Measurements from ENCODE around the gene CATSPER3.

The CATSPER3 gene

GRCh38 chr5:135009736-135010501 is 42.2 kb downstream of the CATSPER3 start:
- no peak for DNase-seq (ENCODE audit: low read depth, low spot score)
- H3K27ac ChIP-seq = no peak overlapping the region

DNA sequence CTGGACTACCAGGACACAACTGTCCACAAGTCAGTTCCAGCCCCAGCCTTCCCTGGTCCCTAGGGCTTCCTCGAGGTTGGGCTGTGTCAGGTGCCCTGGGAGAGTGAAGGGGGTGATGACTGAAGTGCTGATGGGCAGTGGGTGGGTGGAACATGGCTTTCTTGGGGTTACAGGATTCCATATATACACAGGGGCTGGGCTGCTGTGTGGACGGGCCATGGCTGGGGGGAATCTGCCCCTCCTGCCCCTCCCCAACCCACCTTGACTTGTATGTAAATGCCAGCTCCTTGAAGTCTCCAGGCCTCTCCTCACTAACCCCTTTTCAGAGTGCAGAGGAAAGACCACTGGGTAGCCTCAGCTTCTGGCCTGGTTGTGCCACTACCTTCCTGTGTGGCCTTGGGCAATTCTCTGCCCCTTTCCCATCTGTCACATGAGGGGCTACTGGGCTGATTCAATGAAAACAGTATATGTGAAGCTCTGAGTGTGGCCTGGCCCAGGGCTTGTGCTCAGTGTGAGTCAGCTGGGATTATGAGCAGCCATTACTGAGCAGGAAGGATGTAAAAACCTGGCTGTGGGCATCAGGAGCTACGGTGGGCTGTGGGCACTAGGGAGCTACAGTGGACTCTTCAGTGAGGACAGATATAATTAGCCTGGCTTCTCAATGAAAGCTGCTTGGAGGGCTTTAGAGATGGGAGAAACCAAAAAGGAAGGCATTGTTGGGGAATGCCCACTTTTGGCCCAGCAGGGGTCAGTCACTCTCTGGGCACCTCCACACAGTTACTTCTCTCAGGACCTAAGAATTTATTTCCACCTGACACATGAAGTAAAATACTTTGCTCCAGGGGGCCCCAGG is 43.0 kb downstream of the CATSPER3 start:
- no peak overlapping the region for H3K27ac ChIP-seq
- no peak for DNase-seq (ENCODE audit: low read depth, low spot score)

GRCh38 chr5:135011355-135012032 is 43.8 kb downstream of the CATSPER3 start:
- H3K27ac ChIP-seq = no peak overlapping the region
- DNase-seq (ENCODE audit: low read depth, low spot score) = no peak

GRCh38 chr5:135012033-135012588 is 44.4 kb downstream of the CATSPER3 start:
- H3K27ac ChIP-seq = no peak overlapping the region
- DNase-seq (ENCODE audit: low read depth, low spot score) = no peak

DNA sequence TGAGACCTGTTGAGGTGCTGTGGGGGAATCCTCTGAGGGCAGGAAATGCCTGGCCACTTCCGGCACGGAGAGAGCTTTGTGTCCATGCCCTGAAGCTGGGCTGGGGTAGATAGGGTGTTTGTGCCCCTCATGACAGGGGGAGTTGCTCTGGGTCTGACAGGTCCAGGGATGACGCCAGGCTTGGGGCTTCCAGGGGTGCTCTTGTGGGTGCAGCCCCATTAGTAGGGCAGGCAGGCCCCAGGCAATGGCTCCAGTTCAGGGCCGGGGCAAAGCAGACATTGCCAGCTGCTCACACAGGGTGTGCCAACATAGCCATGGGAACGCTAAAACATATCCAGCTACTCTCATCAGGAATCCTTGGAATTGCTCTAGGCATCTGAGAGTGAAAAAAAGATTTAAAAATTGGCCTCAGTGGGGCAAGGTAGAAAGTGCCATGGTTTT is 45.3 kb downstream of the CATSPER3 start:
- DNase-seq (ENCODE audit: low read depth, low spot score) = no peak
- no peak overlapping the region for H3K27ac ChIP-seq

GRCh38 chr5:135013445-135013844 is 45.7 kb downstream of the CATSPER3 start:
- DNase-seq (ENCODE audit: low read depth, low spot score) = no peak
- H3K27ac ChIP-seq = no peak overlapping the region

GRCh38 chr5:135013947-135014570 is 46.4 kb downstream of the CATSPER3 start:
- H3K27ac ChIP-seq = no peak overlapping the region
- no peak for DNase-seq (ENCODE audit: low read depth, low spot score)

DNA sequence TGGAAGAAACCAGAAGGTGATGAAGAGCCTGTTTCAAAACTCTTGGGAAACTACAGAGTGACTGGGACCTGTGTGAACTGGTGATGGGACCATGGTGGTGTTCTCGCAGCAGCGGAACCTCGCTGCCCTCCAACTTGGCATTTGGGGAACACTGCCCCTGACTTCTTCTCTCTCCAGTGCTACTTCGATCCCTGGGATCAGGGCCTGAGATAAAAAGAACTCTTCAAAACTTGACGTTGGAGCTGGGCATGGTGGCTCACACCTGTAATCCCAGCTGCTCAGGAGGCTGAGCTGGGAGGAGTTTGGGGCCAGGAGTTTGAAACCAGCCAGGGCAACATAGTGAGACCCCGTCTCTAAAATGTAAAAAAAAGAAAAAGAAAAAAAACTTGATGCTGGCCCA is 48.2 kb downstream of the CATSPER3 start:
- no peak for DNase-seq (ENCODE audit: low read depth, low spot score)
- H3K27ac ChIP-seq = no peak overlapping the region

- DNase-seq (ENCODE audit: low read depth, low spot score) = no peak
Observed at GRCh38 chr5:135016861-135017290, 49.2 kb downstream of the CATSPER3 start.

GRCh38 chr5:135018457-135018856 is 50.8 kb downstream of the CATSPER3 start:
- no peak overlapping the region for H3K27ac ChIP-seq
- DNase-seq (ENCODE audit: low read depth, low spot score) = no peak

More at GRCh38 chr5:135016861-135017290, 49.2 kb downstream of the CATSPER3 start:
- no peak overlapping the region for H3K27ac ChIP-seq

GRCh38 chr5:135019314-135019713 is 51.6 kb downstream of the CATSPER3 start:
- no peak overlapping the region for H3K27ac ChIP-seq
- no peak for DNase-seq (ENCODE audit: low read depth, low spot score)

DNA sequence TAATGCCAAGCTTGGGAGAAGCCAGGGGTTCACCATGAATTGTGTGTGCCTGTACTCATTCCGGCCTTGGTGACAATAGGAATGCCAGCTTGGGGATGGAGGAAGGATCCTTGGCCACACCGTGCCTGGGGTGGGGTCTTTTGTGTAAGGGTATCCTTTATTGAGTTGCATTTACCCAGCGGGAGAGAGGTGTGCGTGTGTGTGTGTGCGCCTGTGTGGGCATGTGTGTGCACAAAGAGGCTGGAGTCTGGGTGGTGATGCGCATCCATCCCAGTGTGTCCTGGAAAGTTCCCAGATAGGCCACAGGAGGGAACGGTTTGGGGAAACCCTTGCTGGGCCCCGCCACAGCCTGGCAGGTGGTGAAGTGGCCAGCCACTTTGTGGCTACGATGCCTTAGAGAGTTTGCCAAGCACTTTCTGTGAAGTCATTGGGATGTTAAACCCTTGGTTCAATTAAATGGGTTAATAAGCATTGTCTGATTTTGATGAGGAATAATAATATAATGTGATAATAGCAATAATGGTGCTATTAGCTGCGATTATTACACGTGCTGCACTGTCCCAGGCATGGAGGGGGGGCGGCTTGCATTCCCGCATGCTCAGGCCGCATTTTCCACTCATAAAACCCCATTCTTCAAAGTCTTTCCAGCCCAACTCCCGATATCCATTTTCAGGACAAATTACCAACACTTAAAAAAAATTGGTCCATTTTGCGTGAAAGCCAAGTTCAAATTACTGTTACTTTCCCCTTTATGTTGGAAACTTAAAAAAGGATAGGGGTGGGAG is 52.6 kb downstream of the CATSPER3 start:
- no peak for DNase-seq (ENCODE audit: low read depth, low spot score)
- H3K27ac ChIP-seq = no peak overlapping the region

DNA sequence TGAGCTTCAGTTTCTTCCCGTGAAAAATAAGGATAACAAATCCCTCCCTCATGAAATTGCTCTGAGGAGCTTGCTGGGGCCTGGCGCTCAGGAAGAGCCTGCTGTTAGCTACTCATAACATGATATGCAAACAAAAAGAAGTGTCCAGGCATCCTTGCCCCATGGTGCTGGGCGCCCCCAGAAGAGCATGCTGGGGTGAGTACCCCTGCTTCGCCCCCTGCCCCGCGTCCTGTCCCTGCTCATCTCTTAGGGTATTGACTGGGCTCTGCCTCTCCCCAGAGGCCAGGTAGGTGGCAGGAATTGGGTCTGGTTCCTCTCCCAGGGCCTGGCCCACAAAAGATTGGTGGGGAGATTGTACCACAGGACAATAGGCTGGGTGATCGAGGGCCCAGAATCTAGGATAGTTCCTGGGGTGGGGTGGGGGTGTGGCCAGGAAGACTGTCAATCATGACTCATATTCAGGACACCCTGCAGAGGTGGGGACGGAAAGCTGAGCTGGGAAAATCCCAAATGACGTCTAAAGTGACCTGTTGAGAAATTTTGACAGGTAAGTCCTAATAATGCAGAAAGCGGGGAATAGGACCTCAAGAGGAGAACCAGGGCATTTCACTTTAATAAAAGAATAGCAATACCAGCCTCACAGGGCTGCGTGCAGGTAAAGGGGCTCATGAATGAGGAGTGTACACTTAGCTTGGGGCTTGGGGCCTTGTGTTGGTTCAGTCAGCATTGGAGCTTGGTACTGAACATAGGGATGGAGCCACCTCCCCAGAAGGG is 57.4 kb downstream of the CATSPER3 start:
- peak overlapping the region; percentile 94 for H3K27ac ChIP-seq
- peak; percentile 81 for DNase-seq (ENCODE audit: low read depth, low spot score)

- DNase-seq (ENCODE audit: low read depth, low spot score) = no peak
- peak overlapping the region; percentile 94 for H3K27ac ChIP-seq
Observed at GRCh38 chr5:135025730-135026644, 58.3 kb downstream of the CATSPER3 start.

GRCh38 chr5:135026645-135027265 is 59.0 kb downstream of the CATSPER3 start:
- DNase-seq (ENCODE audit: low read depth, low spot score) = no peak
- peak overlapping the region; percentile 94 for H3K27ac ChIP-seq

GRCh38 chr5:135027266-135027696 is 59.6 kb downstream of the CATSPER3 start:
- H3K27ac ChIP-seq = peak overlapping the region; percentile 94
- DNase-seq (ENCODE audit: low read depth, low spot score) = no peak

Data from epithelial cell of prostate (primary cell).